HG02642 (cell line): ENCODE data around the gene SULT4A1.

Experiments used
- ATAC-seq: cut with Tn5 transposase; IDR thresholded peaks from one replicate; pipeline ENCODE4 v1.9.1; 2021; ENCODE audit warnings: mild to moderate bottlenecking; ENCODE audit not compliant: unreplicated experiment, poor library complexity

SULT4A1 gene

DNA sequence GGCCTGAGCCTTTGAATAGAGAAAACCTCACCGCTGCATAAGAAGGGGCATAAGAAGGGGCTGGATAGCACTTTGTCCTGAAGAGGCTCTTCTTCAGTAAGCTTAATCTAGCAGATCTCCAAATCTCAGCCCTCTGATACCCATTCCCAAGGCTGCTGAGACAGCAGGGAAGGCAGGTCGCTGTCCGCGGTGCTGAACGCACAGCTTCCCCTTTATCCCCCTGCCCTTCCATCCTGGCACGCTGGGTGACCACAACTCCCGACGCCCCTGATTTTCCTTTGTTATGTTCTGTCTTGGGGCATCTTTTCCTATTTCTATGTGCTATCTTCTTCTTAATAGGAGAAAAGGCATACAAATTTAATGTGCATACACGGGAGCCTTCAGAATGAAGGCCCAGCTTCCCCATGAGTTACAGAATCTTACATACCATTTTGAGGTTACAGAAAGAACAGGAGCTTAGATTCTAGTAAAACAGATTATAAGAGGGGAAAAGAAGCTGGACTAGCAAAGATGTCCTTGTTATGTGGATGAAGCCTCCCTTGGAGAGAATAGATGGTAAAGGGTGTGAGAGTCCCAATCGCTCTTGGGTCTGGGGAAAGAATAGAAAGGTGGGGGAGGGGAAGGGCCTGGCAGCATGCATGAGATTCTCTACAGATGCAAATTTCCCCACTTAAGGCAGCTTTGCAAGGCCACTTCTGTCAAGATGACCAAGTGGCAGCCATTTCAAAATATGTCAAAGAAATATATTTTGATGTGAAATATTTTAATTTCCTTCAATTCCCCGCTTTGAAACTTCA, 5.7 kb upstream of the SULT4A1 start:
- ATAC-seq = no peak

DNA sequence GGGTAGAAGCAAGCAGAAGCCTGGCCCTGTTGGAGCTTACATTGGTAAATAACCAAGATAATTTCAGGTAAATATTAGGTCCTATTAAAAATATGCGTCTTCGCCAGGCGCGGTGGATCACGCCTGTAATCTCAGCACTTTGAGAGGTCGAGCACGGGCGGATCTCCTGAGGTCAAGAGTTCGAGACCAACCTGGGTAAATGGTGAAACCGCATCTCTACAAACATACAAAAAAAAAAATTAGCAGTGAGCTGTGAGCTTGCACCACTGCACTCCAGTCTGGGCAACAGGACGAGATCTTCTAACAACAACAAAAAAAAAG, 529 bp upstream of the SULT4A1 start:
- ATAC-seq = no peak

DNA sequence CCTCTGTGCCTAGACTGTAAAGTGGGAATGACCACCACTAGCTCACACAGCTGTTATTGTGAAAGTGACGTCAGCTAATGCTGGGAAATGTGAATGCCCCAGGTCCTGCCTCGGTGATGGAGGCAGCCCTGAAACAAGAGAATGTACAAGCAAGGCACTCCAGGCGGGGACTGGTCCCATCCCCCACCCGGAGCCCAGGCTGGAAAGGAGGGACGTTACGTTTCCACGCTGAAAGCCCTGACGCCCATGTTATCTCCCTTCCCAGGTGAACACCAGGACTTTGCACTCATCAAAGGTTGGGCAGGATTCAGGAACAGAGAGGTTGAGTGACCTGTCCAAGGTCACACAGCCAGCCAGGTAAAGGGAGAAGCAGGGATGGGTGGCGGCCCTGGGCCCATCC, 784 bp downstream of the SULT4A1 start:
- ATAC-seq = no peak

DNA sequence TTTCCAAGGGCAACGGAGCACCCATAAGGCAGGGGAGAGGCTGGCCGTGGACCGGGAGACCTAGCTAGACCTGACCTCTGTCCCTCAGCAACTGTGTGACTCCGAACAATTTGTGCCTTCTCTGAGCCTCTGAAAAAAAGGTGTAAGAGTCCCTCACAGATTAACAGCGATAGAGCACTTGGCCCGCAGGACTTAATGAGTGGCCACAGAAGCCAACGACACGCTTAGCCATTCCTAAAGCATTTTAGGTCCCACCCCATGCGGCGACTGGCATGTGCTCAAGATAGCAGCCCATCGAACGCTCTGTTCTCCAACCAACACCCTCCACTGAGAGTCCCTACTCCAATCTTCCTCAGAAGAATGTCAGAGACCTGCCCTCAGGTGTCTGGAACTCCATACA, 1.5 kb downstream of the SULT4A1 start:
- no peak for ATAC-seq

DNA sequence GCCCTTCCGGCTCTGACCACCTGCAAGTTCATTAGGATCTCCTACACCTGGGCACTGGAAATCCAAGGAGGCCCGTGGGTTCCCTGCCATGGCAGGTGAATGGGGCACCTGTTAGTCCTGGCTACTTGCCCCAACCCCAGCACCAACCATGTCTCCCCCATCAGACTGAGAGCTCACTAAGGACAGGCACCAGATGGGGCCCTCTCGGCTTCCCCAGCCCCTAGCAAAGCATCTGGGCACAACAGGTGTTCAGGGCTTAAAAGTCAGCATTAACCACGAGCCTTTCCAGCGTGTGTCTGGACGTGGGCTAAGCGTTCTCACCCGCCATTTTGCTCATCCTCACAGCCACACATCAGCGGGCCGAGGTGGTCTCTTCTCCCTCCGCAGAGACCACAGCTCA, 2.2 kb downstream of the SULT4A1 start:
- ATAC-seq = no peak

DNA sequence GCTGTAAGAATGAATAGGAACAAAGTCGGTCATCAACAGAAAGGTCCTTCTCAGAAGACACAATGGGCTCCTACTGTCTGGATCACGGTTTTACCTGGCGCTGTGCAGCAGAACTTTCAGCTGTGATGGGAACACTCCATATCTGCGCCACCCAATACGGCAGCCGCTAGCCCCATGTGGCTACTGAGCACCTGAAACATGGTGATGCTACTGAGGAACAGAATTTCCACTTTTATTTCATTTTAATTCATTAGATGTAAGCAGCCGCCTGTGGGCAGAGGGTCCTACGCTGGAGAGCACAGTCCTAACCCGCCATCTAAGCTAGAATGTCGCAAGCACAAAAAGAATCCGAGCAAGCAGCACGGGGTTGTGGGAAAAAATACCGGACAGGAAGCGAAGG, 2.7 kb downstream of the SULT4A1 start:
- no peak for ATAC-seq

DNA sequence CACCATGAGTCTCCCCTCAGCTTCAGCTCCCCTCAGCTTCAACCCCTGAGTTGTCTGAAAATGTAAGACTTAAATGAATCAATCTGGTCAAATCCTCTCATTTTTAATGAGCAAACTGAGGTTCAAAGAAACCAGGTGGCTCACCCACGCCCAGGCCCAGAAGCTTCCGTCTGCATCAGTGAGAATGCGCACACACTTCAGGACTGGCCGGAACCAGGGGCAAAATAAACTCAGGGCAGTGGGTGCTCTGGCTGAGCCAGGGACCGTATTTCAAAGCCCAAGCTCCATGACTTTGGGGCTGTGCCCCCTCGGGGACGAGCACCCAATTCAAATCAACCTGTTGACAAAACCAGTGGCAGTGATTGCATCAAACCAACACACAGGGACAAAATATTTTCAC, 3.1 kb downstream of the SULT4A1 start:
- ATAC-seq = no peak

DNA sequence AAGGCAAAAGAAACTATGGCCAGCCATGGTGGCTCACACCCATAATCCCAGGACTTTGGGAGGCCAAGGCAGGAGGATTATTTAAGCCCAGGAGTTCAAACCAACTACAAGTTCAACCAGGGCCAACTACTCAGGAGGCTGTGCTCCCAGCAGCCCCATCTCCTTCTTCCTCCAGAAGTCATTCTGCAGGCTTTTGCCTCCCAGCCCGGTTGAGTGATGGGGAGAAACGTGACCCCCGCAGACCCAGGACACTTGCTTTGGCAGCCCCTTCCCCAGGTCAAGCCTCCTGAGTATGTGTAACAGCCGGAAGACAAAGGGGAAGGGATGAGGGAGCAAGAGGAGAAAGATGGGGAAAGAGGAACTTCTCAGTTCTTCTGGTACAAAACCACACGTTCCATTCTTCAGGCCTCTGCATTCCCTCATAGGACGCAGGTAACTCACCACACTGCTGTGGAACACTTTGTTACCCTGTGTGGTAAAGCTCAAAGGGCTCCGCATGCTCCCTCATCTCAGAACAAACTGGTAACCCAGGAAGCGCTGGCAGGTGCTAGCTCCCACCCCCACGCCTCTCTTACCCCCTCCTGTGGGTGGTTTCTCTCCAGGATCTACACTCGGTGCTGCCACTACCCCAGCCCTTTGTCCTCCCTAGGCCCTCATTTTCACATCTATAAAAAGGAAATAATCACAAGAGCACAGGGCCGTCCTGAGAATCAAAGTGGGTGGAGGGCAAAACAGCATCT, 4.0 kb downstream of the SULT4A1 start:
- no peak for ATAC-seq

DNA sequence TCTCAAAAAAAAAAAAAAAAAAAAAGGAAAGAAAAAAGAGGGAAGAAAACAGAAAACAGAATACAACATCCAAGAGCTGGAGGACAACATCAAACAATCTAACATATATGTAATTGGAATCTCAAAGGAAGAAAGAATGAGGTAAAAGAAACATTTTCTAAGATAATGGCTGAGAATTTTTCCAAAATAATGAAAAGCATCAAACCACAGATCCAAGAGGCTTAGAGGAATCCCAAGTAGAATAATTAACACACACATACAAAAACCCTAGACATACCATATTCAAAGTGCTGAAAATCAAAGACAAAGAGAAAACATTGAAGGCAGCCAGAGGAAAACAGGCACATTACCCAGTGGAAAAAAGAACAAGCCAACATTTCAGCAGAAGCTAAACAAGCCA, 4.9 kb downstream of the SULT4A1 start:
- no peak for ATAC-seq

DNA sequence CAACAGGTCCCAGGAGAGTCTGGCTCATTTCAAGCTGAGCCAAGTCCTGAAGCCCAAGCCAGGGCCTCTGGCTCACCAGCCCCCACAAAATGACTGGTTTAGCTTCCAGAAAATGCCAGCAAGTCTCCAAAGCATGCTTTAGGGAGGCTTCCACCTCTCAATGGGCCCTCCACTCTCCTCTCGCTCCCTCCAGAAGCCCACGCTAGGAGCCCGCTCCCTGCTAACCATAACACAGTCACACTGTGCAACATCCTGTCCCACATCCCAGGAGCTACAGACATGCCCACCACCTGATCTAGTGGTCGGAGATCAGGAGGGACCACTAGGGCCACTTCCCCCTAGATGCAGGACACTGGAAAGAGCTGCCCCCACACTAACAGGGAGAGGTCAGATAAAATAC, 6.9 kb downstream of the SULT4A1 start:
- no peak for ATAC-seq

DNA sequence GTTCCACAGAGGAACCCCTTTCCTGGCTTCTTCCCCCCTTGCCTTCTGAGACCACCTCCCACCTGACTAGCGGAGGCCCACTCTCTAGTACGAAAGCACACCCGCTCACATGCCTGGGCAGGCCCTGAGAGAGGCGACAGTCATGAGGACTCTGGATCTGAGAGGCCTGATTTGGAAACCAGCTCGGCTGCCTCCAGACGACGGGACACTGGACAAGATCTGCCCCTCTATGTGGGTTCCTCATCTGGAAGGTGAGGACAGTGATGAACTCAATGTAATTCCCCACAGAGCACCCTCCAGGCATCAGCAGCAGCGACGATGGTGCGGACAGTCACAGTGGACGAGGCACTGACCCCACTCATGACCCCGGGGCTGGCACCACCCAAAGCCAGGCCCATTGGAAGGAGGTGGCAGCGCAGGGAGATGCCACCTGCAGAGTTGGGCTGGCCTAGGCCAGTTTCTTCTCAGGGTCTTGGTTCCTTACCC, 7.5 kb downstream of the SULT4A1 start:
- no peak for ATAC-seq

DNA sequence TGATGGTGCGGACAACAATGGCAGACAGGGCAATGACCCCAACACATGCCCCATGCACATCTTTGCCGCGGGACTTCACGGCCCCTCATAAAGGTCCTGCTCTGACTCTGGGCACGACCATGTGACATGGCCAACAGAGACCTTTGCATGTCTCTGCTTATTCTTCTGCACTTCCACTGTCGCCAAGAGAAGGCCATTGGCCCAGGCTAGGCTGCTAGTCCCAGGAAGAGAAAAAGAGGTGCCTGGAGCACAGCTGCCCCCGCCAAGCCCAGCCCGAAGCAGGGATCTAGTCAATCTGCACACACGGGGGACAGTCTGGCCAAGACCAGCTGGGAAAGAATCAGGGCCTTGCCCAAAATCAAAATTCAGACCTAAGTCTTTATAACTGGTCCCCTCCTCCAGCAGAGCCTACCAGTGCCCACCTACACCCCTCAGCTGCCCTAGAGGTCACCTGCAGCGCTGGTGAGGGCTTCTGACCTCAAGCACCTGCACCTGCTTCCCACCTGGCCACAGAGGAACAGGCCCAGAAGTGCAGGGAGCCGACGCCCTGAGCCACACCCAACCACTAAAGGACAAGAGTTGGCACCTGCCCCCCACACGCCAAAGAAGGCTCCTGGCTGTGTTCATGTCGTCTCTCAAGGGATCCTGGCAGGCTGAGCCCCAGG, 8.1 kb downstream of the SULT4A1 start:
- no peak for ATAC-seq

DNA sequence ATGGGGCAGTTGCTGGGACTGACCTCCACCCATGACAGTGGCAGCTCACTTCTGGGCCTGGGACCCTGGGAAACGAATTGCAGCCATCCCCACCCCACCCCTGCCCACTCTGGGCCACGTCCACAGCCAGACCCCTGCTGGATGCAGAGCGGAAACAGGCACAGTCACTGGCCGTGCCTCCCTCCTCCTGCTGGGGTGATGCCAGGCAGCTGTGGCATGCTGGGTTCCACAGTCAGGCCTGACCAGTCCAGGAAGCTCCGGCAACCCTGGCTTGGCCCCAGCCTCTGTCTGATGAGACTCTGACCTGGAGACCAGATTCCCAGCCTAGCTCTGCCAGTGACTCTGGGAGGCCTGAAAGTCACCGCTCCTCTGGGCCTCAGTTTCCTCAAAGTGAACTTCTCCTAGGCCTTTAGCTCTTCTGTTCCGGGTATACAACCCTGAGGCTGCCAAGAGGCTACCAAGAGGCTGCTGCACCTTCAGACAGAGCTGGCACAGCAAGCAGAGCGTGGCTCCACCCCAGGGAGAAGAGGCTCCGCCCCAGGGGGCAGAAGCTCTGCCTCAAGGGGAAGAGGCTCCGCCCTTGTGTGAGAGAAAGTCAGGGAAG, 8.9 kb downstream of the SULT4A1 start:
- no peak for ATAC-seq

DNA sequence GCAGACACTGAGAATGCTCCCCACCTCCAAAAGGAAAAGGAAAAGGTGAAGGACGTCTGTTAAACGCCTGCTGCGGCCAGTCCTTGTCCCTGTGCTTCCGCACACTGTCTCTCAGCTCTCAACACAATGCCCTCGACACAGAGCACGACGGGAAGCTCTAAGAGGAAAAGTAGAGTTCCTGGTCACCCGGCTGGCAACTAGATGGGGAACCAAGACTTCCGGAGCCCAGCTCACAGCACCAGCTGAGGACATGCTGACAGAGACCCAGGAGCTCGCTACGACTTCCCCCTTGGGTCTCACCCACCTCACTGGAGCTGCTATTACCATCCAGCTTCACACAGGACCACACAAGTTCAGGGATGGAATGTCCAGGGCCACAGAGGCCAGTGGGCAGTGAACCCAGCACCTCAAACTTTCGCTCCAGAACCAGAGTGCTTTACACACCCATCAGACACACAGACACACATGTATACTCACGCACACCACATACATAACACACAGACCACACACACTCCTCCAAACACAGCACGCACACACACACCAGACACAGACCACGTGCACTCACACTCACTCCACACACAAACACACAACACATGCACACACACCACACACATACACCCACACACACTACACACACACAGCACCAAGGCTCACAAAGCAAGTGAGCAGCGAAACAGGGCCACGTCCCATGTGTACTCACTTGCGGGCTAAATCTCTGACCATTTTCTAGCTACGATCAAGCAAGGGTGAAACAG, 9.6 kb downstream of the SULT4A1 start:
- no peak for ATAC-seq

DNA sequence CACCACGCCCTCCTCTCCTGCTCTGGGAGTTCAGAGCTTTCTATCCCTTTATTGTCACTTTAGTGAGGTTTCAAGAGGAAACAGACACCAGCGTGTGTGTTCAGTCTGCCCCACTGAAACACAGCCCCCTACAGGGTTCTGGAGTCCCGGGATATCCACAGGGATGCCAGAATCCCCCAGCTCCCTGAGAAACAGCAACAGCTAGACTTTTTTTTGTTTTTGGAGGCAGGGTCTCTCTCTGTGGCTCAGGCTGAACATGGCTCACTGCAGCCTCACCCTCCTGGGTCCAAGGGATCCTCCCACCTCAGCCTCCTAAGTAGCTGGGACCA, 10.4 kb downstream of the SULT4A1 start:
- ATAC-seq = no peak

DNA sequence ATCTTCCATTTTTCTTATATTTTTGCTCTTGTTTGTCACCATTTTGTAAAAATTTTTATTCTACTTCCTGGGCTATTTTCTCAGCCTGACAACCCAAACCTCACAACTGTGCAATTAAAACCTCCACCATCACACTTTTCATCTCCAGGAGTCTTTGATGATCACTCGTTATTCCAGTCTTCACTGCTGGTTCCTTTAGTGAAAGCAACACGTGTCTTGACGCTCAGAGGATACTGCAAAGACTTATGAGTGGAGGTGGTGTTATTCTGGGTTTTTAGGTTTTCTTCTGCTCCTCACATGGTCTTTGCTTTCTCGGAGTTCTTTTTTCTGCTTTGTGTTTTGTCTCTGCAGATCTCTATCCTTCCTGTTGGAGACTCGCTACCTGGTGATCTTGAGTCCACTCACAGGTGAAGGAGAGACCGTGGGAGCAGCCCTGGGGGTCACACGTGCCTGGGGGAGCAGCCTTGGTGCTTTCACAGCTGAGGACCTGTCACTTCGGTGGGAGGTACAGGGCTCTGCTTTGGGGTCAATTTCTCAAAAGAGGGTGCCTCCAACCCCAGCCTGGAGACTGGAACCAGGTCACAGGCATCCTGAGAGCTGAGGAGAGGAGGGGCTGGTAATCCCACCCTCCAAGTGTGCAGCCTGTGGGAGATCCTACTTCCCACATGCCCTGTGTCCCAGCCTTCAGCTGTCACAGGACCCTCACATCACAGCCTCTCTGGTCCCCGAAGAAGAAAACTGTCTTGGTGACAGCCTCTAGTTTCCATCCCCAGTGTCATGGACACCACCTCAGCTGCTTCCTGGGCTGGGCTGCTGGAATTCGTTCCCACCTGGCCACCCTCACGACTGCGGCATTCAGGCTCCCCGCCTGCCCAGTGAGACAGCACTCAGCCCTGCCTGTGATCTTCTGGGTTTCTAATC, 11.0 kb downstream of the SULT4A1 start:
- ATAC-seq = no peak

DNA sequence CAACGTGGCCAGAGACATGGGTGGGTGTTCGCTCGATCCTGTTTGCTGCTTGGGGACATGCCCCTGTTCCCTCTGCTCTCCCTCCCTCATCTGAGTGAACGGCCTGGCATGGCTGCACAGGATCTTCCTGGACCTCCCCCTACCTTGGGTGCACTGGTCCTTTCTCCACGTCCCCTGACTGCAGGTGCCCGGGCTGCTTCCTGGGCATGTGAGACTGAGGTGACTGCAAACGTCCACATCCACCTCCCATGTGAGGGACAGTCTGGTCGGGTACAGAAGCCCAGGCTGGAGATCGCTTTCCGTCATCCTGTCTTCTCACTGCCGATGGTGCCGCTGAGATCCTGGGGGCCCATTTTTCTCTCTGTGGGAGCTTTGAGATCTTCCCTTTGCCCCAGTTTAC, 11.8 kb downstream of the SULT4A1 start:
- ATAC-seq = no peak

DNA sequence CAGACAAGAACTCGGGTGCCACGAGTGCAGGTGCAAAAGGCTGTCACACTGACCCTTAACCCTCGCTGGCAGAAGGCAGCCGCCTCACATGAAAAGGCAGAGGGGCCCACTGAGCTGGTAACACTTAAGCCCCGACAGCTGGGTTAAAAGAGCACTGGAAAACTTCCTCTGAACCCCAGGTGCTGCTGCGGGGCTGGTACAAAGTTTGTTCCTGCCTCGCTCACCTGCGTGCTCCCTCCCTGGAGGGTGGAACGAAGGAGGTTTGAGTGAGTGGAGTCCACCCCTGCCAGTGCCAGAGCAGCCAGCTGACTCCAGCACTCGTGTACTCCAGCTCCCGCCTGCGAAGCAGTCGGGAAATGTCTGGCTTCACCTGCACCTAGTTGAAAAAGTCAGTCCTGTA, 12.6 kb downstream of the SULT4A1 start:
- no peak for ATAC-seq

DNA sequence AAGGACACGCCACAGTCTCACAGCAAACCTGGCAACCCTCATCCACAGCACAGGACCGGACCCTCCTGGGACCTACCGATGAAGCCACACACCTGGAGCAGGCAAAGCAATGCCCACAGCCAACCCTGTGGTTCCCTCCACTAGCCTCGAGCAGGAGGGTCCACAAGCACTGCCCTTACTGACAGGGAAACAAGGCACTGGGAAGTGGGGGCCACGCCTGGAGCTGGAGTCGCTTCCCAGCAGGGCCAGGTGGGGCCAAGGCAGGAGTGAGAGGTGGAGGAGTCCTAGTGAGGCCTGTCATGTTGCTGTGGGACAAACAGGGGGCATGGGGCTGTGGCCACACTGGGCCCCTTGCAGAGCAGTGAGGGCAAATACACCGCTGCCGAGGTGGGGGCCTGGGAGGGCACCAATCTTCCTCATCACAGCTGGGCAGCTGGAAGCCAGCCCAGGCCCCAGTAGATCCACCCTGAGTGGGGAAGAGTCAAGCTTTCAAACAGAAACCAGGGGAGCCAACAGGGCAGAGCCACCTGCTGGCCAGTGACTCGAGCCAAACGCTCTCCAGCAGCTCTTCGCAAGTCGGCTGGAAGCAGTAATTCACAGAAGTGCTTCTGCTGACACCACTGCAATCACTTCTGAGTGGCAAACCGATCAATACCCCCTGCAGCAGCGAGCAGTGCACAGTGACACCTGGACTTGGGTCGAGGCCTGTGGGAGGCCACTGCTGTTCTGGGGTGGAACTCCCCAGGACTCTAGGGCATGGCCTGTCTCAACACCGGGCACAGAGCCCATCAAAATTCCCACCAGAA, 13.7 kb downstream of the SULT4A1 start:
- no peak for ATAC-seq
